Peyer's patch (tissue), 4 donors: ENCODE measurements around the gene TIAM2.

Source experiments
- CTCF ChIP-seq, 6 experiments: fragments of 450-650 bp in 4 of 6; fragments of 200-600 bp in 2 of 6; sonication (generic) in 1 of 6; IDR thresholded peaks; one replicate each; pipeline ENCODE4 v1.5.1; 2017 to 2019; ENCODE audit warnings: antibody characterized with exemption in 6 of 6, mild to moderate bottlenecking in 3 of 6, moderate library complexity in 1 of 6
- POLR2A ChIP-seq, 2 donors: fragments of 450-650 bp; IDR thresholded peaks; one replicate each; pipeline ENCODE4 v1.5.1; 2017; ENCODE audit warnings: antibody characterized with exemption in 2 of 2, mild to moderate bottlenecking in 2 of 2, moderate library complexity in 2 of 2

GRCh38 chr6:155253337-155253736 lies 258.2 kb downstream of the TIAM2 start:
- TF ChIP-seq POLR2A (IDR thresholded peaks at IDR 0.05), result no peak
- TF ChIP-seq CTCF (IDR thresholded peaks at IDR 0.05), result no peak
